ENCODE measurements around the gene CALML3. TPM values are rescaled to one million over a fixed set of nuclear protein-coding genes. Genes with fewer than 3 reads are reported as not detected.

Gene CALML3
- total and polyA plus RNA-seq, 2 donors (not counting 3 experiments of a cell fraction or from before 2014, with no cell fraction given), result not detected

DNA sequence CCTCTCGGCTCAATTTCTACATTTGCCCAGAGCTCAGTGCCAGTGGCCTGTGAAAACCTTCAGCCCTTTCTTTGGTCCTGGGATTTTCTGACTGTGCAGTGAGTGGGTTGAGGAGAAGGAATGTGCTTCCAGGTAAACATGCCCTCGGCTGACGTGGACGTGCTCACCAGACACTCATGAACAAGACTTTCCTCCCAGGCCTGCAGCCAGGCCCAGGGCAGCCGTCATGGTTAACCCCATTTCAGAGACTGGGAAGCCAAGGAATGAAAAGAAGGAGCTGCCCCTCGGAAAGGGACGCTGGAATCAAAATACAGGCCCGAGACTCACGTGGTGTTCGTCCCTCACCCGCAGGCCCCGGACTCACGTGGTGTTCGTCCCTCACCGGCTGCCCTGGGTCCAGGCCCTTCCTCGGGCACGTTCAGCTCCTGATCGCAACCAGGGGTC, 16.6 kb upstream of the CALML3 start:
- H3K4me1 ChIP-seq (ENCODE audit: control insufficient read depth, extremely low read depth, insufficient read depth, low read length), result no peaks in the 10 kb centered on the region
- H3K4me2 ChIP-seq (ENCODE audit: insufficient read depth, low read length), result no peak overlapping the region
- BruUV-seq (replicated peaks), result no TSS peak
- no peaks in the 10 kb centered on the region for H4K20me1 ChIP-seq (replicated peaks; ENCODE audit: control insufficient read depth, extremely low read depth, insufficient read depth, low read length)
- ChIA-PET CTCF (interaction anchor here (1.0 kb wide), 1 partner anchor 9 kb away, joined by 3 read pairs; the partner anchor contains the start of gene CALML5), POLR2A (no interaction called here)
- H3K4me3 ChIP-seq (replicated peaks in 1 of 3; ENCODE audit: insufficient read depth in 1 of 3, low read depth in 1 of 3, low read length in 3 of 3), result no peak overlapping the region
- H3K79me2 ChIP-seq (ENCODE audit: control insufficient read depth, insufficient read depth, low read length), result no peaks in the 10 kb centered on the region
- H3K36me3 ChIP-seq (ENCODE audit: control insufficient read depth in 2 of 2, extremely low read depth in 1 of 2, insufficient read depth in 2 of 2, low read length in 2 of 2), result no peaks in the 10 kb centered on the region
- TF ChIP-seq FOS (IDR thresholded peaks at IDR 0.05; ENCODE audit: borderline replicate concordance, insufficient read depth, low read length), result no peak
- TF ChIP-seq, protein P1, sequence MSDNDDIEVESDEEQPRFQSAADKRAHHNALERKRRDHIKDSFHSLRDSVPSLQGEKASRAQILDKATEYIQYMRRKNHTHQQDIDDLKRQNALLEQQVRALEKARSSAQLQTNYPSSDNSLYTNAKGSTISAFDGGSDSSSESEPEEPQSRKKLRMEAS (IDR thresholded peaks at IDR 0.05; ENCODE audit: insufficient read depth, insufficient read length), result no peak
- H3K9me1 ChIP-seq (replicated peaks; ENCODE audit: control insufficient read depth, extremely low read depth, insufficient read depth, low read length), result no peaks in the 10 kb centered on the region
- no peak overlapping the region for H3K27ac ChIP-seq (ENCODE audit: insufficient read depth, low read depth, low read length)
- no peak overlapping the region for H3K9ac ChIP-seq (replicated peaks; ENCODE audit: extremely low read depth, insufficient read depth, low read length)
- H3K9me3 ChIP-seq (replicated peaks; ENCODE audit: control insufficient read depth, insufficient read depth, low read length), result no peaks in the 10 kb centered on the region
- peaks cover 0 to 1% of the 10 kb centered on the region in 2 experiments for H3K27me3 ChIP-seq (ENCODE audit: control insufficient read depth in 2 of 2, insufficient read depth in 2 of 2, low read length in 2 of 2)
- dilution Hi-C loops (cut with MboI; ENCODE audit: extremely low pct_ligation_motif_present, low sequenced_read_pairs) (no loop called here), intact Hi-C loops (cut with micrococcal nuclease) (no loop called here)
- FAIRE-seq (no peak), DNase-seq (ENCODE audit: low read depth, low spot score) (no peak)
- no peak overlapping the region for H2AFZ ChIP-seq (ENCODE audit: low read depth, low read length)

DNA sequence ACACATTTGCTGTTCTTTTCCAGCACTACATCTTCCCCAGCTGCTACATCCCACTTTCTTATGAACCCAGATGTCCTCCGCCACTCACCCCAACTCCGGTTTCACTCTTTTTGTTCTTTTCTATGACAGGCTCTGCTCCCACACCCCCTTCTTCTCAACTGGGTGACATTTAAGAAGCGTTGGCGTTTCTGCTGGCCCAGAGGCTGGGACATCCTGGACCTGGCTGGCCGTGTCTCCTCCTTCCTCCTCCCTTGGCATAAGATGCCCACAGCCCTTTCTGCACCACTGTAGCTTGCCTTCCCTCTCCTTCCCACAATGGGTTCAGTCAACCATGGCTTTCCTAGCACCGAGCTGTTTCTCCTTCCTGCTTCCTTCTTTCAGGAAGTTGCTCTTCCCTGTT, 16.0 kb upstream of the CALML3 start:
- Histone ChIP-seq H4K20me1 (replicated peaks; ENCODE audit: control insufficient read depth, extremely low read depth, insufficient read depth, low read length) (no peaks in the 10 kb centered on the region), H3K4me2 (ENCODE audit: insufficient read depth, low read length) (no peak overlapping the region), H2AFZ (ENCODE audit: low read depth, low read length) (no peak overlapping the region), H3K4me3 (replicated peaks in 1 of 3; ENCODE audit: insufficient read depth in 1 of 3, low read depth in 1 of 3, low read length in 3 of 3) (no peak overlapping the region), H3K4me1 (ENCODE audit: control insufficient read depth, extremely low read depth, insufficient read depth, low read length) (no peaks in the 10 kb centered on the region), H3K79me2 (ENCODE audit: control insufficient read depth, insufficient read depth, low read length) (no peaks in the 10 kb centered on the region), H3K27me3 (ENCODE audit: control insufficient read depth in 2 of 2, insufficient read depth in 2 of 2, low read length in 2 of 2) (peaks cover 0 to 1% of the 10 kb centered on the region in 2 experiments), H3K27ac (ENCODE audit: insufficient read depth, low read depth, low read length) (no peak overlapping the region), H3K9me1 (replicated peaks; ENCODE audit: control insufficient read depth, extremely low read depth, insufficient read depth, low read length) (no peaks in the 10 kb centered on the region), H3K9me3 (replicated peaks; ENCODE audit: control insufficient read depth, insufficient read depth, low read length) (no peaks in the 10 kb centered on the region), H3K9ac (replicated peaks; ENCODE audit: extremely low read depth, insufficient read depth, low read length) (no peak overlapping the region), H3K36me3 (ENCODE audit: control insufficient read depth in 2 of 2, extremely low read depth in 1 of 2, insufficient read depth in 2 of 2, low read length in 2 of 2) (no peaks in the 10 kb centered on the region)
- FAIRE-seq (no peak), DNase-seq (ENCODE audit: low read depth, low spot score) (no peak)
- TF ChIP-seq FOS (IDR thresholded peaks at IDR 0.05; ENCODE audit: borderline replicate concordance, insufficient read depth, low read length) (no peak), GATA2 (IDR thresholded peaks at IDR 0.05; ENCODE audit: insufficient read depth, insufficient read length, low read depth, low read length) (no peak), EZH2 (IDR thresholded peaks at IDR 0.05; ENCODE audit: borderline replicate concordance, low read depth, low read length, severe bottlenecking) (no peak), POLR2A (IDR thresholded peaks at IDR 0.05; ENCODE audit: low read depth, low read length) (no peak), MYC (IDR thresholded peaks at IDR 0.05; ENCODE audit: low read depth, low read length) (no peak), POLR2AphosphoS5 (IDR thresholded peaks at IDR 0.05; ENCODE audit: insufficient read depth, low read depth, low read length) (no peak), JUN (IDR thresholded peaks at IDR 0.05; ENCODE audit: borderline replicate concordance, insufficient read depth, insufficient read length, low read depth) (no peak)
- TF ChIP-seq, protein P1 (IDR thresholded peaks at IDR 0.05; ENCODE audit: insufficient read depth, insufficient read length), result no peak
- TF ChIP-seq, protein P2, sequence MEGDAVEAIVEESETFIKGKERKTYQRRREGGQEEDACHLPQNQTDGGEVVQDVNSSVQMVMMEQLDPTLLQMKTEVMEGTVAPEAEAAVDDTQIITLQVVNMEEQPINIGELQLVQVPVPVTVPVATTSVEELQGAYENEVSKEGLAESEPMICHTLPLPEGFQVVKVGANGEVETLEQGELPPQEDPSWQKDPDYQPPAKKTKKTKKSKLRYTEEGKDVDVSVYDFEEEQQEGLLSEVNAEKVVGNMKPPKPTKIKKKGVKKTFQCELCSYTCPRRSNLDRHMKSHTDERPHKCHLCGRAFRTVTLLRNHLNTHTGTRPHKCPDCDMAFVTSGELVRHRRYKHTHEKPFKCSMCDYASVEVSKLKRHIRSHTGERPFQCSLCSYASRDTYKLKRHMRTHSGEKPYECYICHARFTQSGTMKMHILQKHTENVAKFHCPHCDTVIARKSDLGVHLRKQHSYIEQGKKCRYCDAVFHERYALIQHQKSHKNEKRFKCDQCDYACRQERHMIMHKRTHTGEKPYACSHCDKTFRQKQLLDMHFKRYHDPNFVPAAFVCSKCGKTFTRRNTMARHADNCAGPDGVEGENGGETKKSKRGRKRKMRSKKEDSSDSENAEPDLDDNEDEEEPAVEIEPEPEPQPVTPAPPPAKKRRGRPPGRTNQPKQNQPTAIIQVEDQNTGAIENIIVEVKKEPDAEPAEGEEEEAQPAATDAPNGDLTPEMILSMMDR (IDR thresholded peaks at IDR 0.05; ENCODE audit: extremely low read depth in 1 of 2, insufficient read depth in 1 of 2, low read depth in 1 of 2, low read length in 2 of 2), result no peak
- intact Hi-C loops (cut with micrococcal nuclease) (no loop called here), dilution Hi-C loops (cut with MboI; ENCODE audit: extremely low pct_ligation_motif_present, low sequenced_read_pairs) (no loop called here)
- CTCF ChIA-PET, result interaction anchor here (1.0 kb wide), 1 partner anchor 9 kb away, joined by 3 read pairs; the partner anchor contains the start of gene CALML5
- no TSS peak for BruUV-seq (replicated peaks)
- POLR2A ChIA-PET, result no interaction called here
